Measurements from ENCODE around the gene SLC13A5. TPM values are rescaled to one million over a fixed set of nuclear protein-coding genes. Genes with fewer than 3 reads are reported as not detected.

SLC13A5 gene
- total and polyA plus RNA-seq, 10 of the 15 experiments (the other 5 are each of a cell fraction or from before 2014, with no cell fraction given): 0.23 TPM; not detected in 9

DNA sequence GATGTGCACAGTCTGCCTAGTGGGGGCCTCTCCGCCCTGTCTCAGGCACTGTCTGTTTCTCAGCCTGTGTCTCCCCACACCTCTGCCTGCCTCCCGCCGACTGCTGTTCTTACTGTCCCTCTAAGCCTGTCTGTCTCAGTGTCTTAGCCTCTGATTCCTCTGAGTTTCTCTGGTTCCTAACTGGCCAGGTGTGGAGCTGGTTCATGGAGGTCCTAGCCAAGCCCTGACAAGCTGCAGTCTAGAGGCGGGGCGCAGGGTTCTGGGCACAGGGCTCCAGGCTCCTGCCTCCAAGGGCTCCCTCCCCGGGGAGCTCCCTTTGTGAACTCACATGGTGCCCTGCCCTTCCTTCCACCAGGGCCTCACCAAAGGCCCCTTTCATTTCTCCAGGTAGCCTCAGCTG, 42.2 kb downstream of the SLC13A5 start:
- Histone ChIP-seq H3K9me3 (replicated peaks; ENCODE audit: control insufficient read depth, insufficient read depth, low read length) (no peaks in the 10 kb centered on the region), H3K36me3 (ENCODE audit: control insufficient read depth in 2 of 2, insufficient read depth in 2 of 2, low read length in 1 of 2) (no peaks in the 10 kb centered on the region), H4K20me1 (ENCODE audit: control insufficient read depth, insufficient read depth) (no peaks in the 10 kb centered on the region), H3K27ac (ENCODE audit: control insufficient read depth, insufficient read depth) (no peak overlapping the region), H3K79me2 (ENCODE audit: control insufficient read depth, insufficient read depth, low read length) (no peaks in the 10 kb centered on the region), H3K9ac (ENCODE audit: control insufficient read depth, insufficient read depth, low read length) (no peak overlapping the region), H3K27me3 (replicated peaks in 1 of 2; ENCODE audit: control insufficient read depth in 2 of 2, insufficient read depth in 2 of 2, low read length in 1 of 2) (0 out of 4 replicates have a peak, but pooled peaks cover 0 to 2% of the 10 kb centered on the region in 2 experiments), H3K4me1 (ENCODE audit: control insufficient read depth, insufficient read depth, low read length) (no peaks in the 10 kb centered on the region), H3K4me2 (ENCODE audit: control insufficient read depth, insufficient read depth) (no peak overlapping the region), H2AFZ (ENCODE audit: control insufficient read depth, low read depth, low read length) (no peak overlapping the region), H3K4me3 (no peak overlapping the region)
- ATAC-seq: no peak
- no TSS peak for BruUV-seq (replicated peaks)
- in situ Hi-C loops (cut with MboI): no loop called here
- DNase-seq (ENCODE audit: low read depth, low spot score): no peak
- ChIA-PET POLR2A (no interaction called here), CTCF (interaction anchor here (0.7 to 3.5 kb wide), 5 partner anchors 172 to 351 kb away, joined by 3 to 10 read pairs (median 4); no protein-coding TSS in a partner anchor), SMC1A (ENCODE audit: uncharacterized antibody, unreplicated experiment) (interaction anchor here (0.8 kb wide), 1 partner anchor 223 kb away, joined by 3 read pairs; no protein-coding TSS in a partner anchor), RAD21 (ENCODE audit: unreplicated experiment) (no interaction called here)
- no peak for FAIRE-seq
- no peak for TF ChIP-seq BHLHE40 (IDR thresholded peaks at IDR 0.05; ENCODE audit: borderline replicate concordance in 1 of 2, low read depth in 2 of 2, low read length in 1 of 2)
- no peak for TF ChIP-seq MYB (IDR thresholded peaks at IDR 0.05; ENCODE audit: borderline replicate concordance, low read depth, low read length)
- TF ChIP-seq CBX3 (IDR thresholded peaks at IDR 0.05; ENCODE audit: borderline replicate concordance, low read depth): no peak
- TF ChIP-seq, protein P1, sequence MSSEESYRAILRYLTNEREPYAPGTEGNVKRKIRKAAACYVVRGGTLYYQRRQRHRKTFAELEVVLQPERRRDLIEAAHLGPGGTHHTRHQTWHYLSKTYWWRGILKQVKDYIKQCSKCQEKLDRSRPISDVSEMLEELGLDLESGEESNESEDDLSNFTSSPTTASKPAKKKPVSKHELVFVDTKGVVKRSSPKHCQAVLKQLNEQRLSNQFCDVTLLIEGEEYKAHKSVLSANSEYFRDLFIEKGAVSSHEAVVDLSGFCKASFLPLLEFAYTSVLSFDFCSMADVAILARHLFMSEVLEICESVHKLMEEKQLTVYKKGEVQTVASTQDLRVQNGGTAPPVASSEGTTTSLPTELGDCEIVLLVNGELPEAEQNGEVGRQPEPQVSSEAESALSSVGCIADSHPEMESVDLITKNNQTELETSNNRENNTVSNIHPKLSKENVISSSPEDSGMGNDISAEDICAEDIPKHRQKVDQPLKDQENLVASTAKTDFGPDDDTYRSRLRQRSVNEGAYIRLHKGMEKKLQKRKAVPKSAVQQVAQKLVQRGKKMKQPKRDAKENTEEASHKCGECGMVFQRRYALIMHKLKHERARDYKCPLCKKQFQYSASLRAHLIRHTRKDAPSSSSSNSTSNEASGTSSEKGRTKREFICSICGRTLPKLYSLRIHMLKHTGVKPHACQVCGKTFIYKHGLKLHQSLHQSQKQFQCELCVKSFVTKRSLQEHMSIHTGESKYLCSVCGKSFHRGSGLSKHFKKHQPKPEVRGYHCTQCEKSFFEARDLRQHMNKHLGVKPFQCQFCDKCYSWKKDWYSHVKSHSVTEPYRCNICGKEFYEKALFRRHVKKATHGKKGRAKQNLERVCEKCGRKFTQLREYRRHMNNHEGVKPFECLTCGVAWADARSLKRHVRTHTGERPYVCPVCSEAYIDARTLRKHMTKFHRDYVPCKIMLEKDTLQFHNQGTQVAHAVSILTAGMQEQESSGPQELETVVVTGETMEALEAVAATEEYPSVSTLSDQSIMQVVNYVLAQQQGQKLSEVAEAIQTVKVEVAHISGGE (CRISPR knock-in tag; IDR thresholded peaks at IDR 0.05): no peak
- TF ChIP-seq, protein P2, sequence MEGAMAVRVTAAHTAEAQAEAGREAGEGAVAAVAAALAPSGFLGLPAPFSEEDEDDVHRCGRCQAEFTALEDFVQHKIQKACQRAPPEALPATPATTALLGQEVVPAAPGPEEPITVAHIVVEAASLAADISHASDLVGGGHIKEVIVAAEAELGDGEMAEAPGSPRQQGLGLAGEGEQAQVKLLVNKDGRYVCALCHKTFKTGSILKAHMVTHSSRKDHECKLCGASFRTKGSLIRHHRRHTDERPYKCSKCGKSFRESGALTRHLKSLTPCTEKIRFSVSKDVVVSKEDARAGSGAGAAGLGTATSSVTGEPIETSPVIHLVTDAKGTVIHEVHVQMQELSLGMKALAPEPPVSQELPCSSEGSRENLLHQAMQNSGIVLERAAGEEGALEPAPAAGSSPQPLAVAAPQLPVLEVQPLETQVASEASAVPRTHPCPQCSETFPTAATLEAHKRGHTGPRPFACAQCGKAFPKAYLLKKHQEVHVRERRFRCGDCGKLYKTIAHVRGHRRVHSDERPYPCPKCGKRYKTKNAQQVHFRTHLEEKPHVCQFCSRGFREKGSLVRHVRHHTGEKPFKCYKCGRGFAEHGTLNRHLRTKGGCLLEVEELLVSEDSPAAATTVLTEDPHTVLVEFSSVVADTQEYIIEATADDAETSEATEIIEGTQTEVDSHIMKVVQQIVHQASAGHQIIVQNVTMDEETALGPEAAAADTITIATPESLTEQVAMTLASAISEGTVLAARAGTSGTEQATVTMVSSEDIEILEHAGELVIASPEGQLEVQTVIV (IDR thresholded peaks at IDR 0.05; ENCODE audit: borderline replicate concordance, partially characterized antibody): no peak
- TF ChIP-seq RBBP5 (conservative IDR thresholded peaks at IDR 0.05): no peak
- no peak for TF ChIP-seq MEF2A (IDR thresholded peaks at IDR 0.05; ENCODE audit: insufficient read depth, low read depth, low read length)
- no peak for TF ChIP-seq EP300 (IDR thresholded peaks at IDR 0.05; ENCODE audit: borderline replicate concordance in 1 of 2, control insufficient read depth in 1 of 2, low read depth in 2 of 2, low read length in 2 of 2)
- 87% methylated on average over 6 of the region's 6 CpGs for WGBS (ENCODE audit: insufficient coverage, insufficient replicate concordance, low lambda C conversion rate, missing lambda C conversion rate)
- intact Hi-C loops (cut with micrococcal nuclease; ENCODE audit: unreplicated experiment): no loop called here
